Caco-2 (cell line): ENCODE measurements around the gene NRXN2. TPM values are rescaled to one million over a fixed set of nuclear protein-coding genes. Genes with fewer than 3 reads are reported as not detected.
"Not testable (repeated sequence)": the region's sequence is repeated elsewhere in the genome, so short reads cannot be mapped to it uniquely, and the experiment has no call there.

Experiments used
- BruUV-seq: library from RNA; stranded (reverse); fragments of 400-500 nt; replicated peaks from 2 replicates; lab custom pipeline; 2021; lab: Mats Ljungman, UMichigan
- CTCF ChIA-PET: fragments of 300-600 bp; sonication (Branson Sonifier 250); formaldehyde crosslinking; loops from one replicate; lab custom pipeline; 2022; ENCODE audit warnings: antibody characterized with exemption; lab: Charles Lee
- POLR2A ChIA-PET: fragments of 300-600 bp; sonication (Branson Sonifier 250); formaldehyde crosslinking; loops from one replicate; lab custom pipeline; 2022; ENCODE audit warnings: antibody characterized with exemption; lab: Charles Lee
- DNase-seq, 2 experiments: peaks; one replicate each; pipeline versions ENCODE4 v3.0.0 to v3.0.0-alpha.2; 2020 to 2022
- H3K27me3 ChIP-seq: replicated peaks from 2 replicates; pipeline ENCODE4 v1.6.0; 2011; ENCODE audit warnings: low read length; ENCODE audit not compliant: control insufficient read depth, insufficient read depth
- H3K36me3 ChIP-seq: 2 replicates; pipeline ENCODE4 v1.5.1; 2011; ENCODE audit warnings: low read length; ENCODE audit not compliant: control insufficient read depth, insufficient read depth
- H3K4me1 ChIP-seq: fragments of 250-450 bp; sonication (Bioruptor Pico); 2 replicates; pipeline ENCODE4 v1.5.1; 2020; ENCODE audit warnings: mild to moderate bottlenecking
- H3K4me3 ChIP-seq: 2 replicates; pipeline ENCODE4 v1.5.1; 2011; ENCODE audit warnings: low read depth, mild to moderate bottlenecking, control low read depth, low read length
- H3K9me3 ChIP-seq: fragments of 250-450 bp; sonication (Bioruptor Pico); 2 replicates; pipeline ENCODE4 v1.5.1; 2020; ENCODE audit warnings: mild to moderate bottlenecking, moderate library complexity
- H3K27ac Mint-ChIP-seq: one replicate; pipeline ENCODE4 v1.8.0; 2022; ENCODE audit warnings: mixed read lengths; ENCODE audit not compliant: unreplicated experiment
- H3K27me3 Mint-ChIP-seq: one replicate; pipeline ENCODE4 v1.8.0; 2022; ENCODE audit warnings: mixed read lengths; ENCODE audit not compliant: insufficient read depth, unreplicated experiment
- H3K36me3 Mint-ChIP-seq: one replicate; pipeline ENCODE4 v1.8.0; 2022; ENCODE audit warnings: mild to moderate bottlenecking, mixed read lengths; ENCODE audit not compliant: insufficient read depth, unreplicated experiment
- H3K4me1 Mint-ChIP-seq: one replicate; pipeline ENCODE4 v1.8.0; 2022; ENCODE audit warnings: low read depth, mixed read lengths; ENCODE audit not compliant: unreplicated experiment
- H3K4me3 Mint-ChIP-seq: one replicate; pipeline ENCODE4 v1.8.0; 2022; ENCODE audit warnings: mild to moderate bottlenecking, moderate library complexity, mixed read lengths; ENCODE audit not compliant: unreplicated experiment
- H3K9me3 Mint-ChIP-seq: one replicate; pipeline ENCODE4 v1.8.0; 2022; ENCODE audit warnings: mixed read lengths; ENCODE audit not compliant: unreplicated experiment
- intact Hi-C: fragments of 100-400 bp; cut with micrococcal nuclease; formaldehyde crosslinking; loops from one replicate; pipeline ENCODE4 v1.10.0; 2022; ENCODE audit not compliant: unreplicated experiment
- total RNA-seq: library from RNA; stranded (reverse); gene quantifications from 2 replicates; pipeline ENCODE4 v1.2.3, GENCODE V29; 2022
- TF ChIP-seq, protein P1 (sequence below), 2 experiments: fragments of 200-600 bp in 1 of 2; IDR thresholded peaks; 1 replicate in 1 of 2; 2 replicates in 1 of 2; pipeline versions ENCODE4 v1.5.1 to v1.8.0; 2011 to 2022; ENCODE audit warnings: antibody characterized with exemption in 1 of 2, control low read depth in 1 of 2, inconsistent platforms in 1 of 2, low read depth in 1 of 2, low read length in 1 of 2, mild to moderate bottlenecking in 1 of 2, moderate library complexity in 1 of 2; ENCODE audit not compliant: insufficient read depth in 1 of 2, severe bottlenecking in 1 of 2, unreplicated experiment in 1 of 2

The NRXN2 gene
- total RNA-seq, 1 experiment from 2014 or later: 7.6 TPM

GRCh38 chr11:64705501-64705900 lies 17.5 kb downstream of the NRXN2 start:
- Mint-ChIP-seq H3K4me1 (peaks cover 8% of the 10 kb centered on the region), H3K9me3 (no peaks in the 10 kb centered on the region), H3K36me3 (no peaks in the 10 kb centered on the region), H3K4me3 (no peak overlapping the region), H3K27me3 (peaks cover 7% of the 10 kb centered on the region), H3K27ac (no peak overlapping the region)
- Histone ChIP-seq H3K4me3 (no peak overlapping the region), H3K27me3 (no peaks in the 10 kb centered on the region), H3K9me3 (no peaks in the 10 kb centered on the region), H3K36me3 (no peaks in the 10 kb centered on the region), H3K4me1 (no peaks in the 10 kb centered on the region)
- intact Hi-C loops: no loop called here
- no peak for DNase-seq
- no TSS peak for BruUV-seq
- TF ChIP-seq, protein P1, sequence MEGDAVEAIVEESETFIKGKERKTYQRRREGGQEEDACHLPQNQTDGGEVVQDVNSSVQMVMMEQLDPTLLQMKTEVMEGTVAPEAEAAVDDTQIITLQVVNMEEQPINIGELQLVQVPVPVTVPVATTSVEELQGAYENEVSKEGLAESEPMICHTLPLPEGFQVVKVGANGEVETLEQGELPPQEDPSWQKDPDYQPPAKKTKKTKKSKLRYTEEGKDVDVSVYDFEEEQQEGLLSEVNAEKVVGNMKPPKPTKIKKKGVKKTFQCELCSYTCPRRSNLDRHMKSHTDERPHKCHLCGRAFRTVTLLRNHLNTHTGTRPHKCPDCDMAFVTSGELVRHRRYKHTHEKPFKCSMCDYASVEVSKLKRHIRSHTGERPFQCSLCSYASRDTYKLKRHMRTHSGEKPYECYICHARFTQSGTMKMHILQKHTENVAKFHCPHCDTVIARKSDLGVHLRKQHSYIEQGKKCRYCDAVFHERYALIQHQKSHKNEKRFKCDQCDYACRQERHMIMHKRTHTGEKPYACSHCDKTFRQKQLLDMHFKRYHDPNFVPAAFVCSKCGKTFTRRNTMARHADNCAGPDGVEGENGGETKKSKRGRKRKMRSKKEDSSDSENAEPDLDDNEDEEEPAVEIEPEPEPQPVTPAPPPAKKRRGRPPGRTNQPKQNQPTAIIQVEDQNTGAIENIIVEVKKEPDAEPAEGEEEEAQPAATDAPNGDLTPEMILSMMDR (IDR thresholded peaks at IDR 0.05; ENCODE audit: insufficient read depth in 1 of 2, low read depth in 1 of 2, low read length in 1 of 2, severe bottlenecking in 1 of 2, unreplicated experiment in 1 of 2): no peak
- ChIA-PET POLR2A (interaction anchor here (1.1 kb wide), 1 partner anchor 56 kb away, joined by 5 read pairs; no protein-coding TSS in a partner anchor), CTCF (interaction anchor here (1.2 to 2.4 kb wide), 5 partner anchors 8 to 77 kb away, joined by 3 to 27 read pairs (median 6); no protein-coding TSS in a partner anchor)

- CTCF ChIA-PET: interaction anchor here (1.1 kb wide), 1 partner anchor 254 kb away, joined by 3 read pairs; no protein-coding TSS in a partner anchor
- no peaks in the 10 kb centered on the region for H3K4me1 ChIP-seq
- Mint-ChIP-seq H3K4me1 (peaks cover 16% of the 10 kb centered on the region), H3K4me3 (no peak overlapping the region), H3K27me3 (peaks cover 6% of the 10 kb centered on the region), H3K9me3 (no peaks in the 10 kb centered on the region), H3K27ac (no peak overlapping the region), H3K36me3 (no peaks in the 10 kb centered on the region)
- BruUV-seq: no TSS peak
- TF ChIP-seq, protein P1 (IDR thresholded peaks at IDR 0.05; ENCODE audit: insufficient read depth in 1 of 2, low read depth in 1 of 2, low read length in 1 of 2, severe bottlenecking in 1 of 2, unreplicated experiment in 1 of 2): no peak
- intact Hi-C loops: no loop called here
- POLR2A ChIA-PET: no interaction called here
- no peaks in the 10 kb centered on the region for H3K9me3 ChIP-seq
- DNase-seq: no peak
- no peaks in the 10 kb centered on the region for H3K36me3 ChIP-seq
- no peak overlapping the region for H3K4me3 ChIP-seq
- H3K27me3 ChIP-seq: no peaks in the 10 kb centered on the region
These were observed 19.9 kb downstream of the NRXN2 start for GRCh38 chr11:64703048-64703447.

DNA sequence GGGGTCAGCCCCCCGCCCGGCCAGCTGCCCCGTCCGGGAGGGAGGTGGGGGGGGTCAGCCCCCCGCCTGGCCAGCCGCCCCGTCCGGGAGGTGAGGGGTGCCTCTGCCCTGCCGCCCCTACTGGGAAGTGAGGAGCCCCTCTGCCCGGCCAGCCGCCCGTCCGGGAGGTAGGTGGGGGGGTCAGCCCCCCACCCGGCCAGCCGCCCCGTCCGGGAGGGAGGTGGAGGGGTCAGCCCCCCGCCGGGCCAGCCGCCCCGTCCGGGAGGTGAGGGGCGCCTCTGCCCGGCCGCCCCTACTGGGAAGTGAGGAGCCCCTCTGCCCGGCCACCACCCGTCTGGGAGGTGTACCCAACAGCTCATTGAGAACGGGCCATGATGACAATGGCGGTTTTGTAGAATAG lies 21.0 kb downstream of the NRXN2 start:
- H3K27me3 ChIP-seq, H3K9me3 Mint-ChIP-seq, H3K36me3 ChIP-seq, BruUV-seq, H3K4me3 Mint-ChIP-seq, H3K4me3 ChIP-seq, H3K36me3 Mint-ChIP-seq, CTCF ChIA-PET, intact Hi-C loops, POLR2A ChIA-PET, H3K27ac Mint-ChIP-seq, H3K4me1 ChIP-seq, DNase-seq, H3K9me3 ChIP-seq, H3K27me3 Mint-ChIP-seq: not testable (repeated sequence)
- H3K4me1 Mint-ChIP-seq: peaks cover 16% of the 10 kb centered on the region
